ENCODE data around the gene VPS26C.
A peak's percentile ranks its signal among the peaks of the same experiment; 100 is the strongest.

VPS26C gene

GRCh38 chr21:37208741-37209225 lies 58.4 kb downstream of the VPS26C start:
- no peak for ATAC-seq (ENCODE audit: insufficient read depth, low read depth)
- no peak overlapping the region for H3K9ac ChIP-seq (ENCODE audit: low read depth, low read length)
- no peak overlapping the region for H2AFZ ChIP-seq (ENCODE audit: low read depth, low read length)
- no peak overlapping the region for H3K4me3 ChIP-seq (ENCODE audit: low read depth in 1 of 2, low read length in 2 of 2)
- H4K20me1 ChIP-seq (ENCODE audit: insufficient read depth, low read length): no peaks in the 10 kb centered on the region
- H3K79me2 ChIP-seq (ENCODE audit: insufficient read depth, low read length): no peaks in the 10 kb centered on the region
- DNase-seq: no peak
- peaks cover 10% of the 10 kb centered on the region for H3K9me3 ChIP-seq (ENCODE audit: insufficient read depth, low read length, severe bottlenecking)
- no peaks in the 10 kb centered on the region for H3K27me3 ChIP-seq (ENCODE audit: insufficient read depth, low read length, poor library complexity)
- no peaks in the 10 kb centered on the region for H3K36me3 ChIP-seq (ENCODE audit: insufficient read depth, low read length)
- no peaks in the 10 kb centered on the region for H3K4me1 ChIP-seq (ENCODE audit: insufficient read depth, low read length)
- H3K4me2 ChIP-seq (ENCODE audit: insufficient read depth, low read length): no peak overlapping the region
- no peak overlapping the region for H3K27ac ChIP-seq (ENCODE audit: low read length)
- TF ChIP-seq CTCF (IDR thresholded peaks at IDR 0.05; ENCODE audit: borderline replicate concordance, extremely low read depth, low read length, poor library complexity, severe bottlenecking): no peak
- no peak for TF ChIP-seq EZH2 (IDR thresholded peaks at IDR 0.05; ENCODE audit: borderline replicate concordance, low read depth, low read length, severe bottlenecking)

- Histone ChIP-seq H4K20me1 (ENCODE audit: insufficient read depth, low read length) (no peaks in the 10 kb centered on the region), H2AFZ (ENCODE audit: low read depth, low read length) (no peak overlapping the region), H3K27me3 (ENCODE audit: insufficient read depth, low read length, poor library complexity) (no peaks in the 10 kb centered on the region), H3K27ac (ENCODE audit: low read length) (no peak overlapping the region), H3K9ac (ENCODE audit: low read depth, low read length) (no peak overlapping the region), H3K4me3 (ENCODE audit: low read depth in 1 of 2, low read length in 2 of 2) (no peak overlapping the region), H3K4me1 (ENCODE audit: insufficient read depth, low read length) (no peaks in the 10 kb centered on the region), H3K36me3 (ENCODE audit: insufficient read depth, low read length) (peaks cover 2% of the 10 kb centered on the region; the same call in 1 of the 2 replicates), H3K79me2 (ENCODE audit: insufficient read depth, low read length) (no peaks in the 10 kb centered on the region), H3K4me2 (ENCODE audit: insufficient read depth, low read length) (no peak overlapping the region), H3K9me3 (ENCODE audit: insufficient read depth, low read length, severe bottlenecking) (peaks cover 10% of the 10 kb centered on the region)
- peak; percentile 22; the same call in 1 of the 3 replicates for ATAC-seq (ENCODE audit: insufficient read depth, low read depth)
- no peak for DNase-seq
- no peak for TF ChIP-seq EZH2 (IDR thresholded peaks at IDR 0.05; ENCODE audit: borderline replicate concordance, low read depth, low read length, severe bottlenecking)
- TF ChIP-seq CTCF (IDR thresholded peaks at IDR 0.05; ENCODE audit: borderline replicate concordance, extremely low read depth, low read length, poor library complexity, severe bottlenecking): no peak
These were observed 58.9 kb downstream of the VPS26C start for GRCh38 chr21:37208056-37208721.

- DNase-seq (no peak), ATAC-seq (ENCODE audit: insufficient read depth, low read depth) (peak; percentile 48)
- Histone ChIP-seq H3K9ac (ENCODE audit: low read depth, low read length) (no peak overlapping the region), H3K27me3 (ENCODE audit: insufficient read depth, low read length, poor library complexity) (no peaks in the 10 kb centered on the region), H3K9me3 (ENCODE audit: insufficient read depth, low read length, severe bottlenecking) (peaks cover 10% of the 10 kb centered on the region), H4K20me1 (ENCODE audit: insufficient read depth, low read length) (no peaks in the 10 kb centered on the region), H3K27ac (ENCODE audit: low read length) (no peak overlapping the region), H3K36me3 (ENCODE audit: insufficient read depth, low read length) (peaks cover 9% of the 10 kb centered on the region; the same call in 1 of the 2 replicates), H3K4me3 (ENCODE audit: low read depth in 1 of 2, low read length in 2 of 2) (no peak overlapping the region), H3K4me1 (ENCODE audit: insufficient read depth, low read length) (no peaks in the 10 kb centered on the region), H3K79me2 (ENCODE audit: insufficient read depth, low read length) (no peaks in the 10 kb centered on the region), H2AFZ (ENCODE audit: low read depth, low read length) (no peak overlapping the region), H3K4me2 (ENCODE audit: insufficient read depth, low read length) (no peak overlapping the region)
- TF ChIP-seq CTCF (IDR thresholded peaks at IDR 0.05; ENCODE audit: borderline replicate concordance, extremely low read depth, low read length, poor library complexity, severe bottlenecking) (no peak), EZH2 (IDR thresholded peaks at IDR 0.05; ENCODE audit: borderline replicate concordance, low read depth, low read length, severe bottlenecking) (no peak)
These were observed 59.6 kb downstream of the VPS26C start for GRCh38 chr21:37207441-37208009.
